H1 (cell line): Measurements from ENCODE around the gene CUX1. TPM values are rescaled to one million over a fixed set of nuclear protein-coding genes. Genes with fewer than 3 reads are reported as not detected.

Source experiments
- CTCF ChIA-PET: fragments of 300-600 bp; sonication (Branson Sonifier 250); formaldehyde crosslinking; loops from one replicate; lab custom pipeline; 2021; ENCODE audit not compliant: partially characterized antibody; lab: Charles Lee
- POLR2A ChIA-PET: fragments of 300-600 bp; sonication (Branson Sonifier 250); formaldehyde crosslinking; loops from one replicate; lab custom pipeline; 2021; ENCODE audit warnings: inconsistent platforms; ENCODE audit not compliant: partially characterized antibody; lab: Charles Lee
- DNase-seq, 2 experiments: peaks; one replicate each; pipeline versions ENCODE4 v3.0.0 to v3.0.0-alpha.2; 2010 to 2022; ENCODE audit warnings: low spot score in 2 of 2, low read depth in 1 of 2, mixed read lengths in 1 of 2
- FAIRE-seq: peaks from 2 replicates; lab custom pipeline; 2011; peaks lifted over from hg19 to GRCh38; lab: Jason Lieb, UNC
- H2AFZ ChIP-seq: 2 replicates; pipeline ENCODE4 v1.8.1; 2012; ENCODE audit warnings: low read length, inconsistent platforms
- H2AK5ac ChIP-seq: 2 replicates; pipeline ENCODE4 v1.6.1; 2013; ENCODE audit warnings: low read depth, low read length
- H2BK120ac ChIP-seq: replicated peaks from 2 replicates; pipeline ENCODE3; 2013; ENCODE audit warnings: low read depth, low read length, inconsistent platforms
- H2BK12ac ChIP-seq: 2 replicates; pipeline ENCODE4 v1.6.1; 2013; ENCODE audit warnings: low read depth, low read length
- H2BK15ac ChIP-seq: 2 replicates; pipeline ENCODE4 v1.6.1; 2013; ENCODE audit warnings: low read length
- H2BK20ac ChIP-seq: 2 replicates; pipeline ENCODE4 v1.6.1; 2013; ENCODE audit warnings: low read length
- H2BK5ac ChIP-seq: 2 replicates; pipeline ENCODE4 v1.6.1; 2013; ENCODE audit warnings: low read depth, low read length
- H3K14ac ChIP-seq: 2 replicates; pipeline ENCODE4 v1.6.1; 2013; ENCODE audit warnings: inconsistent platforms; ENCODE audit not compliant: insufficient read length
- H3K18ac ChIP-seq: 2 replicates; pipeline ENCODE4 v1.6.1; 2013; ENCODE audit warnings: low read length; ENCODE audit errors: extremely low read depth
- H3K23ac ChIP-seq: 2 replicates; pipeline ENCODE4 v1.6.1; 2013; ENCODE audit warnings: inconsistent platforms; ENCODE audit not compliant: insufficient read length
- H3K23me2 ChIP-seq: 2 replicates; pipeline ENCODE4 v1.6.1; 2013; ENCODE audit warnings: low read depth, low read length
- H3K27ac ChIP-seq: 2 replicates; pipeline ENCODE4 v1.6.1; 2011; ENCODE audit warnings: low read depth, low read length, inconsistent platforms
- H3K27me3 ChIP-seq, 4 experiments: replicated peaks in 1 of 4; 1 replicate in 1 of 4; 2 replicates in 3 of 4; pipeline versions ENCODE4 v1.6.1 to v1.8.1; 2011 to 2013; ENCODE audit warnings: low read length in 3 of 4, mild to moderate bottlenecking in 3 of 4, inconsistent platforms in 2 of 4, mixed read lengths in 2 of 4, moderate library complexity in 1 of 4; ENCODE audit not compliant: control insufficient read depth in 3 of 4, insufficient read depth in 3 of 4; ENCODE audit errors: extremely low read depth in 1 of 4
- H3K36me3 ChIP-seq, 4 experiments: 2 replicates each; pipeline versions ENCODE4 v1.6.1 to v1.8.1; 2011 to 2013; ENCODE audit warnings: mild to moderate bottlenecking in 4 of 4, low read length in 3 of 4, moderate library complexity in 2 of 4, control low read depth in 1 of 4, inconsistent platforms in 1 of 4; ENCODE audit not compliant: insufficient read depth in 4 of 4, control insufficient read depth in 2 of 4
- H3K4ac ChIP-seq: replicated peaks from 2 replicates; pipeline ENCODE3; 2013; ENCODE audit warnings: low read length, low read depth, mixed read lengths, inconsistent platforms; ENCODE audit not compliant: insufficient read length
- H3K4me1 ChIP-seq, 4 experiments: replicated peaks in 1 of 4; 1 replicate in 1 of 4; 2 replicates in 3 of 4; pipeline versions ENCODE4 v1.6.1 to v1.8.1; 2011 to 2013; ENCODE audit warnings: low read length in 3 of 4, inconsistent platforms in 2 of 4, mixed read lengths in 1 of 4; ENCODE audit not compliant: insufficient read depth in 4 of 4, control insufficient read depth in 3 of 4
- H3K4me2 ChIP-seq, 2 experiments: 2 replicates each; pipeline versions ENCODE4 v1.6.1 to v1.8.1; 2011 to 2013; ENCODE audit warnings: low read depth in 2 of 2, low read length in 2 of 2, control low read depth in 1 of 2, inconsistent platforms in 1 of 2, mild to moderate bottlenecking in 1 of 2; ENCODE audit not compliant: insufficient read depth in 1 of 2
- H3K4me3 ChIP-seq, 4 experiments: fragments of 200-600, 300-600 bp in 1 of 4; sonication (generic), shearing (Covaris generic), sonication (Bioruptor Twin) in 1 of 4; 2 replicates each; pipeline versions ENCODE4 v1.5.1 to v1.8.1; 2011 to 2016; ENCODE audit warnings: low read length in 4 of 4, low read depth in 3 of 4, control low read depth in 2 of 4, inconsistent platforms in 2 of 4, mild to moderate bottlenecking in 2 of 4, mixed read lengths in 1 of 4, moderate library complexity in 1 of 4; ENCODE audit not compliant: insufficient read depth in 2 of 4; ENCODE audit errors: extremely low read depth in 1 of 4
- H3K56ac ChIP-seq: replicated peaks from 2 replicates; pipeline ENCODE3; 2013; ENCODE audit warnings: low read depth, mild to moderate bottlenecking, mixed read lengths, low read length, inconsistent platforms; ENCODE audit not compliant: insufficient read length
- H3K79me1 ChIP-seq: 2 replicates; pipeline ENCODE4 v1.6.1; 2013; ENCODE audit warnings: low read depth, low read length, control low read depth
- H3K79me2 ChIP-seq, 2 experiments: 2 replicates each; pipeline versions ENCODE4 v1.6.1 to v1.8.1; 2012 to 2013; ENCODE audit warnings: low read length in 2 of 2, mild to moderate bottlenecking in 2 of 2, inconsistent platforms in 1 of 2; ENCODE audit not compliant: insufficient read depth in 2 of 2, control insufficient read depth in 1 of 2
- H3K9ac ChIP-seq, 4 experiments: replicated peaks in 1 of 4; 1 replicate in 1 of 4; 2 replicates in 3 of 4; pipeline versions ENCODE4 v1.6.1 to v1.8.1; 2011 to 2013; ENCODE audit warnings: low read depth in 3 of 4, low read length in 3 of 4, control low read depth in 2 of 4, mild to moderate bottlenecking in 2 of 4, moderate library complexity in 2 of 4, inconsistent platforms in 1 of 4; ENCODE audit errors: extremely low read depth in 1 of 4
- H3K9me3 ChIP-seq, 2 experiments: 2 replicates each; pipeline versions ENCODE4 v1.6.1 to v1.8.1; 2012 to 2013; ENCODE audit warnings: mild to moderate bottlenecking in 2 of 2, moderate library complexity in 2 of 2, control low read depth in 1 of 2, inconsistent platforms in 1 of 2, low read depth in 1 of 2, low read length in 1 of 2, mixed read lengths in 1 of 2; ENCODE audit not compliant: insufficient read depth in 2 of 2
- H4K20me1 ChIP-seq, 2 experiments: replicated peaks in 1 of 2; 2 replicates each; pipeline versions ENCODE3 to v1.8.1; 2011 to 2013; ENCODE audit warnings: inconsistent platforms in 2 of 2, low read length in 2 of 2, mild to moderate bottlenecking in 1 of 2; ENCODE audit not compliant: insufficient read depth in 2 of 2, control insufficient read depth in 1 of 2
- H4K5ac ChIP-seq: 2 replicates; pipeline ENCODE4 v1.6.1; 2013; ENCODE audit warnings: low read length, low read depth, mixed read lengths, inconsistent platforms; ENCODE audit not compliant: insufficient read length
- H4K8ac ChIP-seq: 2 replicates; pipeline ENCODE4 v1.8.0; 2013; ENCODE audit warnings: mild to moderate bottlenecking, moderate library complexity, low read length, inconsistent platforms; ENCODE audit not compliant: insufficient read depth; ENCODE audit errors: extremely low read depth
- H4K91ac ChIP-seq: replicated peaks from 2 replicates; pipeline ENCODE3; 2013; ENCODE audit warnings: low read length, mixed read lengths, inconsistent platforms; ENCODE audit not compliant: insufficient read length
- BACH1 ChIP-seq: IDR thresholded peaks from 2 replicates; pipeline ENCODE4 v1.6.1; 2012; ENCODE audit warnings: low read length, improper control_type of control experiment
- SP1 ChIP-seq: IDR thresholded peaks from 2 replicates; pipeline ENCODE4 v1.6.1; 2011; ENCODE audit warnings: low read depth, low read length
- SP4 ChIP-seq: IDR thresholded peaks from 2 replicates; pipeline ENCODE4 v1.6.1; 2012; ENCODE audit warnings: low read length, inconsistent platforms
- SRF ChIP-seq: IDR thresholded peaks from 2 replicates; pipeline ENCODE4 v1.6.1; 2011; ENCODE audit warnings: mild to moderate bottlenecking, low read depth, low read length, moderate library complexity
- WGBS, 2 experiments: shearing (Covaris generic) in 1 of 2; methylation state at CpG; one replicate each; pipeline versions ENCODE4 v1.1.6 to v1.1.7; 2013 to 2015; ENCODE audit warnings: low lambda C conversion rate in 2 of 2, mixed read lengths in 2 of 2, inconsistent platforms in 1 of 2, low coverage in 1 of 2, missing lambda C conversion rate in 1 of 2; ENCODE audit not compliant: insufficient replicate concordance in 2 of 2, insufficient coverage in 1 of 2, insufficient read length in 1 of 2; ENCODE audit errors: extremely low coverage in 1 of 2, missing lambda C conversion rate in 1 of 2; 5-methylcytosine and 5-hydroxymethylcytosine counted together
- polyA plus RNA-seq, 7 experiments: library from polyadenylated mRNA; depleted of rRNA in 3 of 7; stranded (reverse) in 5 of 7; unstranded in 2 of 7; fragments of >200 nt in 5 of 7; fragments of 200-250 nt in 2 of 7; gene quantifications; 1 replicate in 5 of 7; 2 replicates in 1 of 7; 4 replicates in 1 of 7; pipeline versions ENCODE4 v1.2.1 to v1.2.3, GENCODE V29; 2011 to 2013; ENCODE audit warnings: missing spikeins in 2 of 7, mixed read lengths in 2 of 7
- total RNA-seq: library from RNA; stranded (reverse); fragmentation: NEBNext Ultra II Directional; extraction: Animal tissue kit (Norgen Biotek cat#: 25700); gene quantifications from 2 replicates; pipeline ENCODE4 v1.2.1, GENCODE V29; 2021

The CUX1 gene
- total and polyA plus RNA-seq, 2 of the 8 experiments (the other 6 are each of a cell fraction or from before 2014, with no cell fraction given): 21.6 to 65.9 TPM

DNA sequence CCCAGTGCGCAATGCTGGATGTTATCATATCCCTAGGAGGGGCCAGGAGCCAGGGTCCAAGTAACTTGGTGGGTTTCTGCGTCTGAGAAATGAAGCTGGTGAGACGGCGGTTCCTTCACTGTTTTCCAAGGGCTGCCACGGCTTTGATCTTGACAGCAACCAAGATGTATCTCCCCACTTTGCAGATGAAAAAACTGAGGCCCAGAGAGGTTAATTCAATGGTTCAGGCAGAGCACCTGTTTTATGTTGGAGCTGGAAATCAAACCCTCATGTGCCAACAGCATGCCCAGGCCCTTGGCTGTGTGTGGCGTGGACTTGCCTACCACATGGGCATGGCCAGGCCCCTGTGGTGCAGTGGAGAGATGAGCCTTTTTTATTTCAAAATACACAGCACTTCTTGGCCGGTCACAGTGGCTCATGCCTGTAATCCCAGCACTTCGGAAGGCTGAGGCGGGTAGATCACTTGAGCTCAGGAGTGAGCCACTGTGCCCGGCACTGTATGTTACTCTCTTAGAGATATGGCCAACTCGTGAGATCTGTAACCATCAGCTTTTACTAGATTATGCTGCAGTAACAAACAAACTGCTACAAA lies 244.0 kb downstream of the CUX1 start:
- Histone ChIP-seq H4K5ac (no peak overlapping the region), H2AFZ (no peak overlapping the region), H3K36me3 (no peaks in the 10 kb centered on the region), H4K91ac (no peak overlapping the region), H3K23me2 (no peaks in the 10 kb centered on the region), H3K4me2 (no peak overlapping the region), H2BK12ac (no peak overlapping the region), H3K14ac (no peak overlapping the region), H2BK5ac (peak overlapping the region; percentile 5; the same call in 1 of the 2 replicates), H3K79me1 (peaks cover 4% of the 10 kb centered on the region; the same call in 1 of the 2 replicates), H3K79me2 (peaks cover 0 to 15% of the 10 kb centered on the region in 2 experiments; a peak in 2 of 4 replicates), H3K4me1 (peaks cover 5 to 12% (median 10%) of the 10 kb centered on the region in 4 experiments), H3K18ac (no peak overlapping the region), H3K9me3 (no peaks in the 10 kb centered on the region), H2AK5ac (no peak overlapping the region), H3K27me3 (no peaks in the 10 kb centered on the region), H3K23ac (no peak overlapping the region), H3K56ac (no peak overlapping the region), H3K4ac (no peak overlapping the region), H3K9ac (no peak overlapping the region), H2BK15ac (no peak overlapping the region), H3K27ac (no peak overlapping the region), H2BK20ac (no peak overlapping the region), H4K20me1 (peaks cover 1 to 7% of the 10 kb centered on the region in 2 experiments), H3K4me3 (no peak overlapping the region), H4K8ac (no peak overlapping the region), H2BK120ac (no peak overlapping the region)
- TF ChIP-seq SP1: no peak
- no peak for TF ChIP-seq SP4
- TF ChIP-seq SRF: no peak
- TF ChIP-seq BACH1: no peak
- DNase-seq (no peak), FAIRE-seq (no peak)
- ChIA-PET CTCF (interaction anchor here (1.4 kb wide), 1 partner anchor 9 kb away, joined by 5 read pairs; no protein-coding TSS in a partner anchor), POLR2A (no interaction called here)
- 84% methylated on average over 11 of the region's 11 CpGs; no CpG with 5 or more reads in 1 of the 2 experiments for WGBS, 2 experiments
